ENCODE data around the gene SCAF4.

GRCh38 chr21:31760931-31761330 is 29.0 kb upstream of the SCAF4 start:
- TF ChIP-seq EZH2 (IDR thresholded peaks at IDR 0.05; ENCODE audit: borderline replicate concordance, low read length), result no peak
- TF ChIP-seq CTCF (conservative IDR thresholded peaks at IDR 0.05 in 1 of 2, IDR thresholded peaks at IDR 0.05 in 1 of 2; ENCODE audit: extremely low read depth in 1 of 2, insufficient read depth in 1 of 2, low read depth in 1 of 2, low read length in 2 of 2), result no peak
